IMR-90 (cell line): ENCODE results near the gene SRP9. TPM values are rescaled to one million over a fixed set of nuclear protein-coding genes. Genes with fewer than 3 reads are reported as not detected.

Experiments
- ATAC-seq: fragments of 200-7000 bp; cut with Tn5 transposase; 2 replicates; pipeline ENCODE4 v1.9.1; 2020; ENCODE audit warnings: low read depth, mild to moderate bottlenecking, moderate library complexity
- BruUV-seq: library from RNA; stranded (reverse); fragments of 400-500 nt; replicated peaks from 2 replicates; lab custom pipeline; 2021; lab: Mats Ljungman, UMichigan
- CTCF ChIA-PET: fragments of 300-600 bp; formaldehyde crosslinking; extraction: SDS; loops from one replicate; lab custom pipeline; 2021; ENCODE audit warnings: antibody characterized with exemption; lab: Yijun Ruan, JAX
- POLR2A ChIA-PET: fragments of 300-600 bp; sonication (Branson Sonifier 250); formaldehyde crosslinking; loops from one replicate; lab custom pipeline; 2022; ENCODE audit warnings: antibody characterized with exemption; ENCODE audit not compliant: unreplicated experiment; lab: Charles Lee
- DNase-seq: peaks from one replicate; pipeline ENCODE4 v3.0.0; 2013
- H2AFZ ChIP-seq: replicated peaks from 2 replicates; pipeline ENCODE3; 2013; ENCODE audit warnings: low read length, mild to moderate bottlenecking; ENCODE audit not compliant: poor library complexity
- H2AK5ac ChIP-seq: 2 replicates; pipeline ENCODE4 v1.6.1; 2013; ENCODE audit warnings: low read depth, low read length, inconsistent platforms
- H2AK9ac ChIP-seq: replicated peaks from 2 replicates; pipeline ENCODE3; 2013; ENCODE audit warnings: mild to moderate bottlenecking, low read depth, low read length, moderate library complexity; ENCODE audit not compliant: poor library complexity
- H2BK120ac ChIP-seq: 2 replicates; pipeline ENCODE4 v1.6.1; 2013; ENCODE audit warnings: low read depth, low read length, inconsistent platforms
- H2BK15ac ChIP-seq: 3 replicates; pipeline ENCODE4 v1.6.1; 2013; ENCODE audit warnings: low read depth, low read length, inconsistent platforms
- H2BK20ac ChIP-seq: 2 replicates; pipeline ENCODE4 v1.6.1; 2013; ENCODE audit warnings: low read depth, mild to moderate bottlenecking, inconsistent platforms, low read length, moderate library complexity
- H2BK5ac ChIP-seq: 2 replicates; pipeline ENCODE4 v1.6.1; 2013; ENCODE audit warnings: mild to moderate bottlenecking, low read depth, low read length, inconsistent platforms; ENCODE audit not compliant: poor library complexity, severe bottlenecking
- H3K14ac ChIP-seq: replicated peaks from 2 replicates; pipeline ENCODE4 v1.6.1; 2013; ENCODE audit warnings: low read depth, low read length, inconsistent platforms
- H3K18ac ChIP-seq: 2 replicates; pipeline ENCODE4 v1.6.1; 2013; ENCODE audit warnings: low read depth, low read length, control low read depth
- H3K23ac ChIP-seq: 2 replicates; pipeline ENCODE4 v1.6.1; 2013; ENCODE audit warnings: low read depth, low read length, inconsistent platforms
- H3K27ac ChIP-seq: 2 replicates; pipeline ENCODE4 v1.5.1; 2013; ENCODE audit warnings: mild to moderate bottlenecking, control low read depth, low read length; ENCODE audit not compliant: insufficient read depth
- H3K27me3 ChIP-seq: 2 replicates; pipeline ENCODE4 v1.6.1; 2013; ENCODE audit warnings: low read length; ENCODE audit not compliant: control insufficient read depth, insufficient read depth
- H3K36me3 ChIP-seq: 2 replicates; pipeline ENCODE4 v1.6.1; 2013; ENCODE audit warnings: low read length, mixed read lengths; ENCODE audit not compliant: control insufficient read depth, insufficient read depth
- H3K4ac ChIP-seq: 2 replicates; pipeline ENCODE4 v1.6.1; 2013; ENCODE audit warnings: low read depth, low read length, inconsistent platforms
- H3K4me1 ChIP-seq: 2 replicates; pipeline ENCODE4 v1.6.1; 2013; ENCODE audit warnings: low read length, mixed read lengths; ENCODE audit not compliant: control insufficient read depth, insufficient read depth
- H3K4me2 ChIP-seq: 2 replicates; pipeline ENCODE4 v1.6.1; 2013; ENCODE audit warnings: low read depth, mild to moderate bottlenecking, control low read depth, low read length, moderate library complexity
- H3K4me3 ChIP-seq: 2 replicates; pipeline ENCODE4 v1.5.1; 2013; ENCODE audit warnings: low read depth, mild to moderate bottlenecking, control low read depth, low read length, moderate library complexity; ENCODE audit not compliant: insufficient read depth
- H3K56ac ChIP-seq: 2 replicates; pipeline ENCODE4 v1.6.1; 2013; ENCODE audit warnings: low read length, inconsistent platforms; ENCODE audit not compliant: insufficient read depth; ENCODE audit errors: extremely low read depth
- H3K79me1 ChIP-seq, 2 experiments: 2 replicates each; pipeline ENCODE4 v1.6.1; 2013; ENCODE audit warnings: low read length in 2 of 2, inconsistent platforms in 1 of 2, low read depth in 1 of 2
- H3K9ac ChIP-seq: 2 replicates; pipeline ENCODE4 v1.6.1; 2013; ENCODE audit warnings: low read depth, low read length, control low read depth
- H3K9me1 ChIP-seq: 2 replicates; pipeline ENCODE4 v1.6.1; 2013; ENCODE audit warnings: low read length, inconsistent platforms; ENCODE audit not compliant: insufficient read depth
- H3K9me3 ChIP-seq: 2 replicates; pipeline ENCODE4 v1.6.1; 2013; ENCODE audit warnings: low read length; ENCODE audit not compliant: control insufficient read depth, insufficient read depth
- H4K20me1 ChIP-seq: 2 replicates; pipeline ENCODE4 v1.6.1; 2013; ENCODE audit warnings: low read length, inconsistent platforms; ENCODE audit not compliant: insufficient read depth
- H4K5ac ChIP-seq: 2 replicates; pipeline ENCODE4 v1.6.1; 2013; ENCODE audit warnings: mild to moderate bottlenecking, low read depth, low read length, control low read depth
- H4K8ac ChIP-seq, 2 experiments: 2 replicates each; pipeline ENCODE4 v1.6.1; 2013; ENCODE audit warnings: low read depth in 2 of 2, low read length in 2 of 2, control low read depth in 1 of 2, inconsistent platforms in 1 of 2
- H4K91ac ChIP-seq: 2 replicates; pipeline ENCODE4 v1.6.1; 2013; ENCODE audit warnings: low read depth, low read length, inconsistent platforms; ENCODE audit not compliant: insufficient read depth
- BHLHE40 ChIP-seq: fragments of 150-350 bp; IDR thresholded peaks from 2 replicates; pipeline ENCODE4 v1.6.1; 2016; ENCODE audit warnings: mild to moderate bottlenecking, low read depth, low read length
- CEBPB ChIP-seq: IDR thresholded peaks from 2 replicates; pipeline ENCODE4 v1.6.1; 2012; ENCODE audit warnings: low read depth, low read length, improper control_type of control experiment
- CHD1 ChIP-seq: IDR thresholded peaks from 2 replicates; pipeline ENCODE4 v1.6.1; 2012; ENCODE audit warnings: low read depth, low read length, improper control_type of control experiment
- CTCF ChIP-seq: conservative IDR thresholded peaks from 2 replicates; pipeline ENCODE4 v1.5.1; 2012; ENCODE audit warnings: mild to moderate bottlenecking, low read depth, low read length, improper control_type of control experiment
- ELK1 ChIP-seq: fragments of 150-350 bp; IDR thresholded peaks from 2 replicates; pipeline ENCODE4 v1.6.1; 2016; ENCODE audit warnings: low read depth, mild to moderate bottlenecking, low read length, moderate library complexity, borderline replicate concordance
- FOS ChIP-seq: fragments of 150-350 bp; IDR thresholded peaks from 2 replicates; pipeline ENCODE4 v1.6.1; 2016; ENCODE audit warnings: low read depth, low read length
- MAFK ChIP-seq: IDR thresholded peaks from 2 replicates; pipeline ENCODE4 v1.6.1; 2012; ENCODE audit warnings: low read depth, low read length, improper control_type of control experiment
- MAZ ChIP-seq: IDR thresholded peaks from 2 replicates; pipeline ENCODE4 v1.6.1; 2012; ENCODE audit warnings: low read depth, mild to moderate bottlenecking, low read length, improper control_type of control experiment, moderate library complexity, borderline replicate concordance
- MXI1 ChIP-seq: IDR thresholded peaks from 2 replicates; pipeline ENCODE4 v1.6.1; 2012; ENCODE audit warnings: low read depth, mild to moderate bottlenecking, low read length, moderate library complexity, borderline replicate concordance
- NFE2L2 ChIP-seq: fragments of 150-350 bp; IDR thresholded peaks from 2 replicates; pipeline ENCODE4 v1.6.1; 2016; ENCODE audit warnings: low read depth, mild to moderate bottlenecking, low read length
- POLR2A ChIP-seq: IDR thresholded peaks from 2 replicates; pipeline ENCODE4 v1.6.1; 2012; ENCODE audit warnings: mild to moderate bottlenecking, low read depth, low read length
- RAD21 ChIP-seq: IDR thresholded peaks from 2 replicates; pipeline ENCODE4 v1.6.1; 2012; ENCODE audit warnings: low read length, improper control_type of control experiment
- RCOR1 ChIP-seq: IDR thresholded peaks from 2 replicates; pipeline ENCODE4 v1.6.1; 2012; ENCODE audit warnings: mild to moderate bottlenecking, low read length, improper control_type of control experiment; ENCODE audit not compliant: insufficient replicate concordance
- RFX5 ChIP-seq: IDR thresholded peaks from 2 replicates; pipeline ENCODE4 v1.8.0; 2012; ENCODE audit warnings: low read depth, mild to moderate bottlenecking, low read length, moderate library complexity
- SMC3 ChIP-seq: fragments of 150-350 bp; IDR thresholded peaks from 2 replicates; pipeline ENCODE4 v1.6.1; 2016; ENCODE audit warnings: low read depth, mild to moderate bottlenecking, antibody characterized with exemption, low read length, moderate library complexity
- USF2 ChIP-seq: fragments of 150-350 bp; IDR thresholded peaks from 2 replicates; pipeline ENCODE4 v1.6.1; 2017; ENCODE audit warnings: mild to moderate bottlenecking, antibody characterized with exemption, low read length, low read depth
- WGBS, 2 experiments: methylation state at CpG; one replicate each; pipeline versions ENCODE4 v1.1.5 to v1.1.7; 2013; ENCODE audit warnings: missing lambda C conversion rate in 2 of 2; ENCODE audit not compliant: insufficient read length in 1 of 2; ENCODE audit errors: extremely low coverage in 2 of 2; 5-methylcytosine and 5-hydroxymethylcytosine counted together
- dilution Hi-C: fragments of 300-500 bp; cut with HindIII; formaldehyde crosslinking; loops from one replicate; pipeline ENCODE4 v1.14.3; 2018; ENCODE audit warnings: low sequenced_read_pairs; ENCODE audit not compliant: unreplicated experiment
- in situ Hi-C: fragments of 300-500 bp; cut with MboI; formaldehyde crosslinking; loops from 3 replicates; pipeline ENCODE4 v1.14.3; 2019; ENCODE audit warnings: low sequenced_read_pairs, inconsistent platforms, mixed read lengths
- intact Hi-C: fragments of 100-400 bp; cut with micrococcal nuclease; formaldehyde crosslinking; loops from 2 replicates; pipeline ENCODE4 v1.10.0; 2022
- polyA plus RNA-seq, 3 experiments: library from polyadenylated mRNA; depleted of rRNA; stranded (reverse); fragments of >200 nt; gene quantifications; 2 replicates each; pipeline ENCODE4 v1.2.3, GENCODE V29; 2012; ENCODE audit warnings: low replicate concordance in 1 of 3
- total RNA-seq: library from RNA; depleted of rRNA; stranded (reverse); fragments of >200 nt; gene quantifications from 2 replicates; pipeline ENCODE4 v1.2.3, GENCODE V29; 2012

The SRP9 gene
- total and polyA plus RNA-seq, 2 of the 4 experiments (the other 2 are of a cell fraction): 230 to 295 TPM

- Histone ChIP-seq H3K56ac (no peak overlapping the region), H3K9me3 (no peaks in the 10 kb centered on the region), H3K27ac (no peak overlapping the region), H3K36me3 (no peaks in the 10 kb centered on the region), H3K9ac (no peak overlapping the region), H3K4me3 (no peak overlapping the region), H2AK5ac (peak overlapping the region; percentile 56; the same call in 1 of the 2 replicates), H2BK15ac (no peak overlapping the region), H3K9me1 (peaks cover 4% of the 10 kb centered on the region), H4K91ac (no peak overlapping the region), H3K27me3 (no peaks in the 10 kb centered on the region), H3K4me1 (peaks cover 11% of the 10 kb centered on the region), H3K14ac (no peak overlapping the region), H2AK9ac (no peak overlapping the region), H3K79me1 (no peaks in the 10 kb centered on the region), H2BK20ac (no peak overlapping the region), H3K23ac (no peak overlapping the region), H2BK120ac (no peak overlapping the region), H4K8ac (no peak overlapping the region), H2BK5ac (no peak overlapping the region), H3K18ac (no peak overlapping the region), H4K5ac (no peak overlapping the region), H3K4me2 (no peak overlapping the region), H2AFZ (no peak overlapping the region), H3K4ac (no peak overlapping the region), H4K20me1 (no peaks in the 10 kb centered on the region)
- DNase-seq: no peak
- ChIA-PET CTCF (no interaction called here), POLR2A (no interaction called here)
- intact Hi-C loops: no loop called here
- no CpG with 5 or more reads among the region's 2 CpGs for WGBS, 2 experiments
- dilution Hi-C loops: no loop called here
- no peak for ATAC-seq
- in situ Hi-C loops: no loop called here
- no peak for TF ChIP-seq POLR2A
- TF ChIP-seq RAD21: no peak
- no peak for TF ChIP-seq USF2
- TF ChIP-seq SMC3: no peak
- TF ChIP-seq MAFK: no peak
- no peak for TF ChIP-seq MXI1
- TF ChIP-seq CEBPB: no peak
- TF ChIP-seq ELK1: no peak
- no peak for TF ChIP-seq MAZ
- TF ChIP-seq BHLHE40: no peak
- no peak for TF ChIP-seq RFX5
- TF ChIP-seq CTCF: no peak
- TF ChIP-seq RCOR1: no peak
- TF ChIP-seq NFE2L2: no peak
- TF ChIP-seq FOS: no peak
- TF ChIP-seq CHD1: no peak
- no TSS peak for BruUV-seq
These were observed 38.9 kb upstream of the SRP9 start for GRCh38 chr1:225738763-225739162.
